ENCODE results near the gene KIAA1958.

- TF ChIP-seq CTCF (IDR thresholded peaks at IDR 0.05): no peak
- no peak for TF ChIP-seq POLR2A (IDR thresholded peaks at IDR 0.05)
Measured at GRCh38 chr9:112537561-112537960, 50.9 kb downstream of the KIAA1958 start.

Measured in esophagus squamous epithelium (tissue), 4 donors.